Suprapubic skin (tissue), 3 donors: ENCODE measurements around the gene TBC1D1.

Experiments used
- POLR2AphosphoS5 ChIP-seq, 3 donors: sonication (generic); formaldehyde crosslinking; IDR thresholded peaks; one replicate each; pipeline ENCODE4 v1.6.1; 2017; ENCODE audit warnings: antibody characterized with exemption in 3 of 3
- TF ChIP-seq, protein P1 (sequence below), 2 donors: fragments of 200-600 bp in 1 of 2; fragments of 450-650 bp in 1 of 2; sonication (generic) in 1 of 2; IDR thresholded peaks; one replicate each; pipeline ENCODE4 v1.5.1; 2016 to 2019; ENCODE audit warnings: antibody characterized with exemption in 2 of 2, mild to moderate bottlenecking in 1 of 2, moderate library complexity in 1 of 2

DNA sequence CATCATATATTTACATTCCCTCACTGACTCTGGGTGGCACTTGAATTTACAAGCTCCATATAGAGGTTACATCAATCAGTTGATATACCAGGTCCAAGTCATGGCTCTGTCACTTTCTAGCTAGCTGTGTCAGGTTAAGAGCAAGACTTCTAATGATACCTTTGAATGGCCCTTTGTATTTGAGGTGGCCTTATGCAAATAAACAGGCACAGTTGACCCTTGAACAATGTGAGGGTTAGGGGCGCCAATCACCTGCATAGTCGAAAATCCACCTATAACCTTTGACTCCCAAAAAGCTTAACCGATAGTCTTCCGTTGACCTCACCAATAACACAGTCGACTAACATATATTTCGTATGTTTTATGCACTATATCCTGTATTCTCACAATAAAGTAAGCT lies 68.0 kb downstream of the TBC1D1 start:
- TF ChIP-seq, protein P1, sequence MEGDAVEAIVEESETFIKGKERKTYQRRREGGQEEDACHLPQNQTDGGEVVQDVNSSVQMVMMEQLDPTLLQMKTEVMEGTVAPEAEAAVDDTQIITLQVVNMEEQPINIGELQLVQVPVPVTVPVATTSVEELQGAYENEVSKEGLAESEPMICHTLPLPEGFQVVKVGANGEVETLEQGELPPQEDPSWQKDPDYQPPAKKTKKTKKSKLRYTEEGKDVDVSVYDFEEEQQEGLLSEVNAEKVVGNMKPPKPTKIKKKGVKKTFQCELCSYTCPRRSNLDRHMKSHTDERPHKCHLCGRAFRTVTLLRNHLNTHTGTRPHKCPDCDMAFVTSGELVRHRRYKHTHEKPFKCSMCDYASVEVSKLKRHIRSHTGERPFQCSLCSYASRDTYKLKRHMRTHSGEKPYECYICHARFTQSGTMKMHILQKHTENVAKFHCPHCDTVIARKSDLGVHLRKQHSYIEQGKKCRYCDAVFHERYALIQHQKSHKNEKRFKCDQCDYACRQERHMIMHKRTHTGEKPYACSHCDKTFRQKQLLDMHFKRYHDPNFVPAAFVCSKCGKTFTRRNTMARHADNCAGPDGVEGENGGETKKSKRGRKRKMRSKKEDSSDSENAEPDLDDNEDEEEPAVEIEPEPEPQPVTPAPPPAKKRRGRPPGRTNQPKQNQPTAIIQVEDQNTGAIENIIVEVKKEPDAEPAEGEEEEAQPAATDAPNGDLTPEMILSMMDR (IDR thresholded peaks at IDR 0.05) = no peak
- TF ChIP-seq POLR2AphosphoS5 (IDR thresholded peaks at IDR 0.05) = no peak
